Measurements from ENCODE around the gene MRPL14.

DNA sequence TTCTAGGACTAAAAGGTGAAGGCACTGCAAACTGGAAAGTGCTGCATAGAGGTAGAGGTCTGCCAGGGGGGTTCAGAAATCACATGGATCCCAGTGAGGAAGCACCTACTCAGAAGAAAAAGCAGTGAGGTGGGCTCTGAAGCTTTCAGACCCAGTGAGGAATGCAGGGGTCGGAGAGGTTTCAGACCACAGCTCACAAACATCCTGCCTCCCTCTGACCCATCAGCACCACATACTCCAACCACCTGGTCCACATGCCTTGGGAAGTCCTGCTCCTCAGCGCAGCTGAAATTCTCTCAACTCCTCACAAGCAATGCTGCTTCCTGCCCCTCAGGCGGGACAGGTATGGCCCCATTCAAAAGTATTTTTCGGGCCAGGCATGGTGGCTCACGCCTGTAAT lies 20.2 kb downstream of the MRPL14 start:
- TF ChIP-seq, protein P1, sequence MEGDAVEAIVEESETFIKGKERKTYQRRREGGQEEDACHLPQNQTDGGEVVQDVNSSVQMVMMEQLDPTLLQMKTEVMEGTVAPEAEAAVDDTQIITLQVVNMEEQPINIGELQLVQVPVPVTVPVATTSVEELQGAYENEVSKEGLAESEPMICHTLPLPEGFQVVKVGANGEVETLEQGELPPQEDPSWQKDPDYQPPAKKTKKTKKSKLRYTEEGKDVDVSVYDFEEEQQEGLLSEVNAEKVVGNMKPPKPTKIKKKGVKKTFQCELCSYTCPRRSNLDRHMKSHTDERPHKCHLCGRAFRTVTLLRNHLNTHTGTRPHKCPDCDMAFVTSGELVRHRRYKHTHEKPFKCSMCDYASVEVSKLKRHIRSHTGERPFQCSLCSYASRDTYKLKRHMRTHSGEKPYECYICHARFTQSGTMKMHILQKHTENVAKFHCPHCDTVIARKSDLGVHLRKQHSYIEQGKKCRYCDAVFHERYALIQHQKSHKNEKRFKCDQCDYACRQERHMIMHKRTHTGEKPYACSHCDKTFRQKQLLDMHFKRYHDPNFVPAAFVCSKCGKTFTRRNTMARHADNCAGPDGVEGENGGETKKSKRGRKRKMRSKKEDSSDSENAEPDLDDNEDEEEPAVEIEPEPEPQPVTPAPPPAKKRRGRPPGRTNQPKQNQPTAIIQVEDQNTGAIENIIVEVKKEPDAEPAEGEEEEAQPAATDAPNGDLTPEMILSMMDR (IDR thresholded peaks at IDR 0.05; ENCODE audit: low read depth, low read length, poor library complexity, severe bottlenecking) = no peak
- TF ChIP-seq EZH2phosphoT487 (IDR thresholded peaks at IDR 0.05; ENCODE audit: borderline replicate concordance, low read length) = no peak
